HG03175 (cell line): ENCODE results near the gene CXCR5.
"Not testable (repeated sequence)": the region's sequence is repeated elsewhere in the genome, so short reads cannot be mapped to it uniquely, and the experiment has no call there.

Experiments
- ATAC-seq: cut with Tn5 transposase; IDR thresholded peaks from one replicate; pipeline ENCODE4 v1.9.1; 2021; ENCODE audit warnings: mild to moderate bottlenecking, moderate library complexity; ENCODE audit not compliant: unreplicated experiment

The CXCR5 gene, protein sequence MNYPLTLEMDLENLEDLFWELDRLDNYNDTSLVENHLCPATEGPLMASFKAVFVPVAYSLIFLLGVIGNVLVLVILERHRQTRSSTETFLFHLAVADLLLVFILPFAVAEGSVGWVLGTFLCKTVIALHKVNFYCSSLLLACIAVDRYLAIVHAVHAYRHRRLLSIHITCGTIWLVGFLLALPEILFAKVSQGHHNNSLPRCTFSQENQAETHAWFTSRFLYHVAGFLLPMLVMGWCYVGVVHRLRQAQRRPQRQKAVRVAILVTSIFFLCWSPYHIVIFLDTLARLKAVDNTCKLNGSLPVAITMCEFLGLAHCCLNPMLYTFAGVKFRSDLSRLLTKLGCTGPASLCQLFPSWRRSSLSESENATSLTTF

DNA sequence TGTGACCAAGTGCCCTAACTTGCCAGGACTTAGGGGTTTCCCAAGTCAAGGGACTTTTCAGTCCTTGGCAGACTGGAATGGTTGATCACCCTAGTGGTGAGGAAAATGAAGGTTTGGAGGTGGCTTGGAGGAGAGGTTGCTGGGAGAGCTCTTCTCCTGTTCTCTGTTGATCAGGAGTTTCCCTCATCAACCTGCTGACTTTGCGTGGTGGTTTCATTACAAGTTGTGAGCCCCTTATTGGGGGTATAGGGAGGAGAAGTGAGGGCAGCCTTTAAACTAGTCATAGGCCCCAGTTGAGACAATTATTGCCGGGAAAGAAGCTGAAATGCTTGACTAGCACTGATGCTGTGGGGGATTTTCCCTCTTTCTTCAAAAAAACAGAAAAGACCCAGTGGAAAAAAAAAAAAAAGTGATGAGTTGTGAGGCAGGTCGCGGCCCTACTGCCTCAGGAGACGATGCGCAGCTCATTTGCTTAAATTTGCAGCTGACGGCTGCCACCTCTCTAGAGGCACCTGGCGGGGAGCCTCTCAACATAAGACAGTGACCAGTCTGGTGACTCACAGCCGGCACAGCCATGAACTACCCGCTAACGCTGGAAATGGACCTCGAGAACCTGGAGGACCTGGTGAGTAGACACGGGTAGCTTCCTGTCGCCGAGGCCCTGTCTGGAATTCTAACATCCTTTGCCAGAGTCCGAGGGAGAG lies at the start of gene CXCR5:
CXCR5 (plus strand) TSS at position 525 of the 704 bp plus-strand sequence; CDS start at position 575, 50 bp downstream.
- peak; percentile 63 for ATAC-seq

DNA sequence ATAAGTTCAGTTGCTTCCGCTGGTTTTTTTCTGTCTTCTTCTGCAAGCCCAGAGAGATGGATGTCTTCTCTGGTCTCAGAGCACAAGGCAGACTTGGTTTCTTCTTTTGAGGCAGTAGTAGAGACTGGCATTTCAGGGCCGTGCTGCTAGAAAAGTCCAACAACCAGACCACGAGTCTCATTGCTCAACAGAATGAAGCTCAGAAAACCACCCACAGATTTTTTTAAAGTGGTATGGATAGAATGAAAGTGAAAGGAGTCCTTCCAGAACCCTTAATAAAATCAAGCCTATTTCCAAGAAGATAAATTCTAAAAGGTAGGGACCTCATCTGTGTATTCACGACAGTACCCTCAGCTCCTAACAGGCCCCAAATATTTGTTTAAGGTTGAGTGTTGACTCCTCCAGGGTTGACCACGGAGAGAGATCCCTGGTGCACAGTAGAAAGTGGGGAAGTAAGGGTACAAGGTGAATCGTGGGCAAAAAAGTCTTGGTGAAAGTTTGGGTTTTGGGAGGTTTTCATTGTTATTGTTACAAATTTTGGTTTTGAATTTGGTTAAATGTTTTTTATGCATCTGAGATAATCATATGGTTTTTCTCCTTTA lies 49.2 kb upstream of the CXCR5 start:
- no peak for ATAC-seq

DNA sequence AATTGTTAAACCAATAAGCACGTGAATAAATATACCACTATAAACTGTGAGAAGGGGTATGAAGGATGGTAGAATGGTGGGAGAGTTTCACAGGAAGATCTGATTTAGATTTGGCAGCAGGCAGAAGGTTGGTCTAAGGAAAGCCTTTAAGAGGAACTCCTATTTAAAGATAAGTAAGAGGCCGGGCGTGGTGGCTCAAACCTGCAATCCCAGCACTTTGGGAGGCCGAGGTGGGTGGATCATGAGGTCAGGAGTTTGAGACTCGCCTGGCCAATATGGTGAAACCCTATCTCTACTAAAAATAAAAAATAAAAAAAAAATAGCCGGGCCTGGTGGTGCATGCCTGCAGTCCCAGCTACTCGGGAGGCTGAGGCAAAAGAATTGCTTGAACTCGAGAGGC lies 45.8 kb upstream of the CXCR5 start:
- ATAC-seq = no peak

DNA sequence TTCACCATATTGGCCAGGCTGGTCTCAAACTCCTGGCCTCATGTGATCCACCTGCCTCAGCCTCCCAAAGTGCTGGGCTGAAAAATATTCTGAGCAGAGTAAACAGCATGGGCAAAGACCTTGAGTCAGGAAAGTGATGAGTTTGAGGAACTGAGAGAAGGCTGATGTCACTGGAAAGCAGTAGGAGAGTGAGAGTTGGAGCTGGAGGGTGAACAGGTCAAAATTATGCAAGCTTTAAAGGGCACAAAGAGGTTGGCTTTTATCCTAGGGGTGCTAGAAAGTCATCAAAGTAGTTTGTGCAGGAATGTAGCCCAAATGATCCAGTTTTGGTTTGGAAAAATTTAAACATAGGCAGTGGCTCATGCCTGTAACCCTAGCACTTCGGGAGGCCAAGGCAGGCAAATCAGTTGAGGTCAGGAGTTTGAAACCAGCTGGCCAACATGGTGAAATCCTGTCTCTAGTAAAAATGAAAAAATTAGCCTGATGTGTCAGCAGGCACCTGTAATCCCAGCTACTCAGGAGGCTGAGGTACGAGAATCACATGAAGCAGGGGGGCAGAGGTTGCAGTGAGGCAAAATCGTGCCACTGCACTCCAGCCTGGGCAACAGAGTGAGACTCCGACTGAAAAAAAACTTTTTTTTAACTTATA lies 44.7 kb upstream of the CXCR5 start:
- ATAC-seq = peak; percentile 72

DNA sequence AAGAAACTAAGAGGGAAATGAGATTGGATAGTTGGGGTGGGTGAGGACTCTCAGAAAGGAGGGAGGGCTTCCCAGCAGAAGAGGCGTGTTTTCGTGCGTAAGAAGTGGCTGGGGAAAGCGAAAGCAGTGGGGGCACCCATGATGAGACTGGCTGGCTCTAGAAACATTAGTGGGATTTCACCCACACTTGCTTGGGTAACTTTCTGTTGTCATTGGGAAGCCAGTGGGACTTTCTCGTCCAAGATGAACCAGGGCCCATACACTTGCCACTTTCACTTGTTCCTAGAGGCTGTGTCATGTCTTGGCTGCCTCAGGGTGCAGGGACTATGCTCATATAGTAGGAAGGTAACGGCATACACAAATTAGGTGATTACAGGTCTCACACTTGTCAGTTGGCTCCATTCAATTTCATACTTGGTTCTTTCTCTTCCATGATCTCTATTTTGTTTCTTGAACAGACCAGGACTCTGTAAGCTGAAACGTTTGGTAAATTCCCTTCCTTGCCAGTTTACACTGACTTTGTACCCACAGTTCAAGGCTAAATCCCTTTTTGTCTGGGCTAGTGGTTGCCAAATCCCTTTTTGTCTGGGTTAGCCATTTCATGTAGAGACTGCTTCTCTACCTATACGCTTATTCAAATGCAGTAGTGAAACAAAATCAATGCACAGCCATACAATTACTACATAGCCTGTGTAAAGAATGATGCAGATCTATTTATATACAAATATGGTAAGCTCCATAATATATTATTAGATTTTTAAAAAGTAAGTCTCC lies 42.0 kb upstream of the CXCR5 start:
- ATAC-seq = no peak

DNA sequence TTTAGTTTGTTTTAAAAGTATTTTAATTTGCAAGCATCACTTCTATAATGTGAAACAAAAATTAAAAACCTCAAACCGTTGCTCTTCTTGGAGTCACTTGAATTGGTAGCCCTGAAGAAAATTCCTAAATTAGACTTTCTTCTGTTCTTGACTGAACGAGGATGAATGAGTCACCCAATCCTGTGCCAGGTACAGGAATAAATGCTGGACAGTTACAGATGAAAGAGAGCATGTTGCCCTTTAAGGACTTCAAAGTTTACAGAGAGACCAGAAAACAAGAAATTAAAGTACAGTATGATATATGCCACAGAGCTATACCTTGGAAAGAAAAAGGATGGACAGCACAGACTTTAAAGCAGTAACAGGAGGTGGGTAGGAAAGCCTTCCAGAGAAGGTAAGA lies 41.3 kb upstream of the CXCR5 start:
- ATAC-seq = no peak

DNA sequence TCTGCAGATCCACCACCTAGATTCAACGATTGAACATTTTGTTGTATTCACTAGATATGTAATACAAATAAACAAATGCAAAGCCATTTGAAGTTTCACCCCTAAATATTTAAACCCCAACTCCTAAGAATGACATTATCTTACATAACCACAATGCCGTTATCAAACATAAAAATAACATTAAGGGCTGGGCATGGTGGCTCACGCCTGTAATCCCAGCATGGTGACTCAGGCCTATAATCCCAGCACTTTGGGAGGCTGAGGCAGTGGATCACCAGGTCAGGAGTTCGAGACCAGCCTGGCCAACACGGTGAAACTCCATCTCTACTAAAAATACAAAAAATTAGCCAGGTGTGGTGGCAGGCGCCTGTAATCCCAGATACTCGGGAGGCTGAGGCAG lies 40.8 kb upstream of the CXCR5 start:
- not testable (repeated sequence) for ATAC-seq

DNA sequence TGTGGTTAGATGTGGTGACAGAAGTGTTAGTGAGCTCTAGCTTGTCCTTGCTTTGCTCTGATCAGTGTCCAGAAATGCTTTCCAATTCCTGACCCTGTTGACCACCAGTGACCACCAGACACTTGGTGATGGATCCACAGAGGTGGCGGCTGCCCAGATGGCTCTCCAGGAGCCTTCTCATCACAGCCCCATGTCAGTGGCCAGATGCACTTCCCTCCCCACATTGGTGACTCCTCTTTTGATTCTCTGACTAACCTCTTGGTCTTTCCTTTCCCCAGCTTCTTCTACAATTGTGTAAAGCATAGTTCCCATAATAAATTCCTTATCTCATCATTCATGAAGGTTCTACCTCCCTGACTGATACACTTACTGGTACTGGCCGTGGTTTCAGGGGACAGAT lies 40.1 kb upstream of the CXCR5 start:
- ATAC-seq = no peak

DNA sequence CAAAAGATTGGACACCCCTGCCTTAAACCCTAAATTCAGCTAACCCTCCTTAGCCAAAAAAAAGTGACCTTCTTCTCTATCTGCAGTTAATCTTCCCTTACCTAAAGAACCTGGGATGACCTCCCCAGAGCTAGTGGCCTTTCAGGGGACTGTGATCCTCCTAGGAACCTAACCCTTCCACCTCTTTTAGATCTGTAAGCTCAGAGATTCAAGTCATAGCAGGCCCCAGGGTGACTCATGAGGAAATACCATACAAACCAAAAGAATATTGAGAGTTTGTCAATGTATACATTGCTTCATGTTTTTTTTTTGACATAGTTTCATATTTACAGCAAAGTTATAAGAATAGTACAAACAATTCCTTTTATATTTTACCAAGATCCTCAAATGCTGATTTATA lies 38.3 kb upstream of the CXCR5 start:
- ATAC-seq = no peak

DNA sequence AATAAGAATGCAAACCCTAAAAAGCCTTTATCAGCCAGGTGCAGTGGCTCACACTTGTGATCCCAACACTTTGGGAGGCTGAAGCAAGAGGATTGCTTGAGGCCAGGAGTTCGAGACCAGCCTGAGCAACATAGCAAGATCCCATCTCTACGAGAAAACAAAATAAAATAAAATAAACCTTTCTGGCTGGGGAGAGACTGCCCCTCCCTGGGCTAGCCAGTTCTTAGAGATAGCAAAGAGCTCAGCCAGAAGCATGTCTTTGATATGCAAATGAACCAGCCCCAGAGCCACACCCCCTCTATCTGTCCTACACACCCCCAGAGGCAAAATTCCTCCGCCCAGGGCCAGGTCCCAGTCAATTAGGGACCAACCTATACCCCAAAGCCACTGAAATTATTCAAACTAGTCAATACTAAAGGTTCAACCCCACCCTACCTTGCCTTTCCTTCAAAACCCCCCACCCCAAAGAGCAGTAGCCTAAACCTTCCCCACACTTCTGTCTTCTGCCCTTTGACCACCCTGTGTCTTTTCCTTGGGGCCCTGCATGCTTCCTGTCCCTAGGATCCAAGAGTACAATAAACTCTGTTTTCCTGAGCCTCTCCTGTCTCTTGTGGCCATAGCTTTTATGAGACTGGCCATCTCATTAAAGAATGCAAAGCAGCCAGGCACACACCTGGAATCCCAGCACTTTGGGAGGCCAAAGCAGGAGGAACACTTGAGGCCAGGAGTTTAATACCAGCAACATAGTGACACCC lies 37.3 kb upstream of the CXCR5 start:
- no peak for ATAC-seq

DNA sequence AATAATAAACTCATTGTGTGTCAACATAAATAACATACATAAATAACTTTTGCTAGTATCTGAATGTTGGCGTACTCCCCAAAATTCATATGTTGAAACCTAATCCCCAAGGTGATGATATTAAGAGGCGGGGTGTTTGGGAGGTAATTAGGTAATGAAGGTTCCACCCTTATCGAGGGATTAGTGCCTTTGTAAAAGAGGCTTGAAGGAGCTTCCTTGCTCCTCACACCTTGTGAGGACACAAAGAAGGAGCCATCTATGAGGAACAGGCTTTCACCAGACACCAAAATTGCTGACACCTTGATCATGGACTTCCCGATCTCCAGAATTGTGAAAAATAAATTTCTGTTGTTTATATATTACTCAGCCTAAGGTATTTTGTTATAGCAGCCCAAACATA lies 33.9 kb upstream of the CXCR5 start:
- ATAC-seq = no peak

DNA sequence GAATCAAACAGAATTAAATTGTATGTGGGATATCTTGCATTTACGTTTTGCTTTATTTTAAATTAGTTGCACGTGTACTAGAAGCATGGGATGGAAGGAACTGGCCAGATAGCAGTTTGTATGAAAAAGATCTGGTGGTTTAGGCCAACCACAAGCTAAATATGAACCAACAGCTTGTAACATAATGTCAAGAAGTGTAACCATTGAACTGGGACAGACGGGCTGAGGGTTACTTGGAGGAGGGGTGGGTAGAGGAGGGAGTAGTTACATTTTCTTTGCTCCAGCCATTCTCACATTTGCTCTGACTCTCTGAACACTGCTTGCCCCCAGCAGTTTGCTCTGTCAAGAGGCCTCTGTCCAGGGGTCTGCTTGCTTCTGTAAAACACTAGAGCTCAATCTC lies 31.7 kb upstream of the CXCR5 start:
- ATAC-seq = peak; percentile 53

DNA sequence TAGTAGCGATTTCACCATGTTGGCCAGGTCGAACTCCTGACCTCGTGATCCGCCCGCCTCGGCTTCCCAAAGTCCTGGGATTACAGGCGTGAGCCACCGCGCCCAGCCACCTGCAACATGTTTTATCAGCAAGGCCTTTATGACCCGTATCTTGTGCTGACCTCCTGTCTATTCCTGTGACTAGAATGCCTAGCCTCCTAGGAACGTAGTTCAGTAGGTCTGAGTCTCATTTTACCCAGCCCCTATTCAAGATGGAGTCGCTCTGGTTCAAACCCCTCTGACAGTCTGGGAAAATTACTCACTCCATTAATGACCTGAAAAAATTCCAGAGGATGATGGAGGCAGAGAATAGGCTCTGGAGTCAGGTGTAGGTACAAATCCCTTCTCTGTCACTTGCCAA lies 30.0 kb upstream of the CXCR5 start:
- no peak for ATAC-seq

DNA sequence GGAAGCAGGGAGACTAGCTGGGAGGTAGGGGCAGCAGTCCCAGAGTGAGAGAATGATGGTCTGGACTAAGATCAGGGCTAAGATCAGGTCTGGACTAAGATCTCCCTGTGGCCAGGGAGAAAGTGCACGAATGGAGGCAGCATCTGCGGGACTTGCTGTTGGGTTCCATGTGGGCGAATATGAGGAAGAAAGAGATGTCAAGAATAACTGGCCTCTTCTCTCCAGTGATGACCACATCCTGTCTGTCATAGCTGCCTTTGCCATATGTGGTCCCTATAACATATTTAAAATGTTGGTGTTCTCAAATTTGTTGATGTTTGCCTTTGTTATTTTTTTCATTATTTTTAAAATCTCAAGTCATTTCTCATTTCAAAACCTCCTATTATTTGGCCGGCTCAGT lies 27.4 kb upstream of the CXCR5 start:
- no peak for ATAC-seq

DNA sequence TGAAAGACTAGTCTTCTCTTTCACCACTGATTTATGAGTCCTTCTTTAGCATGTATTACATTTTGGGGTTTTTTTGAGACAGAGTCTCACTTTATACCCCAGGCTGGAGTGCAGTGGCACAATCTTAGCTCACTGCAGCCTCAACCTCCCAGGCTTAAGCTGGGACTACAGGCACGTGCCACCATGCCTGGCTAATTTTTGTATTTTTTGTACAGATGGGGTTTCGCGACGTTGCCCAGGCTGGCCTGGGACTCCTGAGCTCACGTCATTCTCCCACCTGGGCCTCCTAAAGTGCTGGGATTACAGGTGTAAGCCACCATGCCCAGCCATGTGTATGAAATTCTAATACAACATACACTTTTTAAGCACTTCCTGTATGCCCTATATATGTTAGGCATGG lies 26.3 kb upstream of the CXCR5 start:
- no peak for ATAC-seq

DNA sequence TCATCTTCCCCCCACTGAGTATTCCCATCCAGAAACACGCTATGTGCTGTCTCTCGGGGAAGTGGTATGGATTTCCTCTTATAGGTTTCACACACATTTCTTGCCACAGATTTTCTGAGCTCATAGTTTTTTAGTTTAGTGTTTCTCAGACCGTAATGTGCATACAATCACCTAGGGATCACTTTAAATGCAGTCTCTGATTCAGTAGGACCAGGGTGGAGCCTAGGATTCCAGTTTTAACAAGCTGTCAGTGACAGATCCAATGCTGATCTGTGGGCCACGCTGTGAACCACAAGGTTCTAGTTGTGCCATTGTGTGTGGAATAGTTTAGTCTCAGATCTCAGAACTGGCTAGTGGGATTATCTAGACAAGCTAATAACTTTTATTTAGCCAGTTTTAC lies 23.7 kb upstream of the CXCR5 start:
- no peak for ATAC-seq

DNA sequence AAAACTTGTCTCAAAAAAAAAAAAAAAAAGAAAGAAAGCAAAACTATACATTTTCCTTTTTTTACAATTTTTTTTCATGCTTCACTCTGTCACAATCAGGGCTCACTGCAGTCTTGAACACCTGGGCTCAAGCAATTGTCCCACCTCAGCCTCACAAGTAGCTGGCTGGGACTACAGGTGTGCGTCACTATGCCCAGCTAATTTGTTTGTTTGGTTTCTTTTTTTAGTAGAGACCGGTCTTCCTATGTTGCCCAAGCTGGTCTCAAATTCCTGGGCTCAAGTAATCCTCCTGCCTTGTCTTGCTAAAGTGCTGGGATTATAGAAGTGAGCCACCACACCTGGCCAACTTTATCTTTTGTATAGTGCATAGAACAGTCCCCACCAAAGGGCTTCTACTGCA lies 15.0 kb upstream of the CXCR5 start:
- ATAC-seq = no peak

DNA sequence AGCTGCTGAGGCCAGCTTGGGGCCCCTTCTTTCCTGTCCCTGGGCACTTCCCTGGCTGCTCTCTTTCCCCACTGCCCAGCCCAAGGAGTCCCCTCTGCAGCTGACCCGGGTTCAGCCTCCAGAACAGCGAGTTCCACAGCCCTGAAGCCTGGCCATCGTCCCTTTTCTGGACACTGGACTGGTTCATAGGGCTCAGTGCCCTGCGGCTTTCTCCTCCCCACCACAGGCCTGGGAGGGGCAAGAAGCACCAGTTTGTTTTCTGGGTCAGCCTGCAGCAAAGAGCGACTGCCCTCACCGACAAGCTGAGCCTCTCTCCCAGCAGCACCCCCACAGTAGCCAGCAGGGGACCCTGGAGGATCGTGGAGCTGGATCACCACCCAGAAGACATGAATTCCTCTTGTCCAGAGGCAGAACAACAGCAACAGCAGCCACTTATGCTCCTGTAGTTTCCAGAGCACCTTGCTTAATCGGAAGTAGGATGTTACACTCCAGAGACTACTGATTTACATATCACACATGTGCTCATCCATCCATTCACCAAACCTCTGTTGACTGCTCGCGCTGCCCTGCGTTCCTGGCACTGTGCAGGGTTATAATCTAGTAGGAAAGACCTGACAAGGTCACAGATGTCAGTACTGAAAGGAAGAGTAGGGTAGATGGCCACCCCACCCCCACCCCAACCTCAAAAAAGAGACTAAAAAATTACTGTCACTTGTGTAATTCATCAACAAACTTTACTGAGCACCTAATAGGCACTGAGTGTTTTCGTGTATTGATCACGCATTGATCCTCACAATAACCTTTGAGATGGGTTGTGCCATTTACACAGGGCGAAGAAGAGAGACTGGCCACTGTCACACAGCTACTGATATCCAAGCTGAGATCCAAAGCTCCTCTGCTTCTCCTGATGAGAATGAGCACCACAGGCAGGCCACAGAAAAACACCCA lies 13.0 kb upstream of the CXCR5 start:
- peak; percentile 82 for ATAC-seq

DNA sequence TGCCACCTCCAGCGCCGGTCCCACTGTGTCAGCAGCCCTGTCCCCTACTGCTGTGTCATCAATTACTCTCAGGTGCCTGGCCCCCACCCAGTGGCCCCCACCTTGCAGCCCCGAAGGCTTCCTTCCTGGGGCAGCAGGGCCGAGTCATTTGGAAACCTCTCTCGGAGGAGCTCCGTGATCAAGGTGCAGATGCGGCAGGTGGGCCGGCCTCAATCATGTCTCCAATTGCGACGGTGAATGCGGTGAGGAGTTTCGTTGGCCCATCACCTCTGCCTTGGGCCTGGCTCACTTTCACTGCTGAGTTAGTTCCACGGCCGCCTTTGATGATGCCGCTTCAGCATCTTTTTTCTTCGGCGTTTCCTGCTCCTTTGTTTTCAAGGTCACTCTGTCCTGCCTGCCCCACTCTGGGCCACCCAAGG lies 11.3 kb upstream of the CXCR5 start:
- peak; percentile 32 for ATAC-seq
